ENCODE results near the gene FIBP. TPM values are rescaled to one million over a fixed set of nuclear protein-coding genes. Genes with fewer than 3 reads are reported as not detected.

The FIBP gene
- 144 and 158 TPM in 2 replicates for total RNA-seq

GRCh38 chr11:65888163-65888814 lies at the start of gene FIBP:
FIBP (minus strand) TSS chr11:65888471; CDS start chr11:65888418, 53 bp downstream.
- H3K4me3 ChIP-seq (ENCODE audit: low read depth, low read length) = peak within 1 kb of the TSS; percentile 73
- peak; percentile 98 for DNase-seq (ENCODE audit: low read depth)
- TF ChIP-seq CTCF (IDR thresholded peaks at IDR 0.05; ENCODE audit: insufficient read depth, low read depth, low read length) = peak; percentile 77

DNA sequence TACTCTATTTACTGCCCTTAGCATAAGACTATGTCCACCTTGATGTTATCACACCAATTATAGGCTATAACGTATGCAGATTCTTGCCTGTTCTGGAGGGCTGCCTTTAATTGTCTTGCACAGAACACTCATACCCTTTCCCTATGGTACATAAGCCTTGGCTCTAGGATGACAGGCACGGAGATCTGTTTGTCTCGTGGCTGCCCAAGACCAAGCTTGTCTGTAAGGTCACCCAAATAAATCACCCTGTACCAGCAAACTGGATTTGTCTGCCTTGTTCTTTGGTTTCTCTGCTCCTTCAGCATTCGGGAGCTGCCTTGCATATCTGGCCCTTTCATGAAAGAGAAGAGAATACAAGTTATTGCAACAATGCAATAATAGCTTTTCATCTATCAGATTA lies 49.5 kb upstream of the FIBP start:
- no peak for TF ChIP-seq CTCF (IDR thresholded peaks at IDR 0.05; ENCODE audit: insufficient read depth, low read depth, low read length)
- DNase-seq (ENCODE audit: low read depth) = no peak
- no peak overlapping the region for H3K4me3 ChIP-seq (ENCODE audit: low read depth, low read length)

- no peak overlapping the region for H3K4me3 ChIP-seq (ENCODE audit: low read depth, low read length)
- no peak for TF ChIP-seq CTCF (IDR thresholded peaks at IDR 0.05; ENCODE audit: insufficient read depth, low read depth, low read length)
- peak; percentile 71 for DNase-seq (ENCODE audit: low read depth)
Observed at GRCh38 chr11:65934014-65934413, 45.7 kb upstream of the FIBP start.

- no peak overlapping the region for H3K4me3 ChIP-seq (ENCODE audit: low read depth, low read length)
- TF ChIP-seq CTCF (IDR thresholded peaks at IDR 0.05; ENCODE audit: insufficient read depth, low read depth, low read length) = no peak
- DNase-seq (ENCODE audit: low read depth) = peak; percentile 32
Observed at GRCh38 chr11:65932558-65932919, 44.3 kb upstream of the FIBP start.

GRCh38 chr11:65931773-65932557 lies 43.7 kb upstream of the FIBP start:
- TF ChIP-seq CTCF (IDR thresholded peaks at IDR 0.05; ENCODE audit: insufficient read depth, low read depth, low read length) = no peak
- H3K4me3 ChIP-seq (ENCODE audit: low read depth, low read length) = no peak overlapping the region
- no peak for DNase-seq (ENCODE audit: low read depth)

DNA sequence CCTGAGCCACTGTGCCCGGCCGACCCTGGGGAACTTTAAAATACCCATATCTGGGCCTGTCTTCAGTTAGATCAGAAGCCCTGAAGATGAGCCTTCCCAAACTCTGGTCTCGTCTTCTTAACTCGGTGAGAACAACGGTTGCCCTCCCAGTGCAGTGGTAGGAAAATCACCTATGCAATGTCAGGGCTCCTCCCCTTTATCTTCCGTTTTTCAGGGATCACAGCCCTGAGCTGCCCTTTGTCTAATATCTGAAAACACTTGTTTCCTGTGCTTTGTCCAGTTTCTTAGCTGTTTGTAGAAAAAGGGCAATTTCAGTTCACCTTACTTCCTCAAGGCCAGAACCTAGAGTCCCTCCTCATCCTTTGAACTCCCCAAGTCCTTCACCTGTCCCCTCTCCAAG lies 40.4 kb upstream of the FIBP start:
- no peak for DNase-seq (ENCODE audit: low read depth)
- no peak overlapping the region for H3K4me3 ChIP-seq (ENCODE audit: low read depth, low read length)
- no peak for TF ChIP-seq CTCF (IDR thresholded peaks at IDR 0.05; ENCODE audit: insufficient read depth, low read depth, low read length)

Measured in fibroblast of villous mesenchyme (primary cell).